ENCODE results near the gene TBC1D22A. TPM values are rescaled to one million over a fixed set of nuclear protein-coding genes. Genes with fewer than 3 reads are reported as not detected.

The TBC1D22A gene
- total and polyA plus RNA-seq, 4 donors = 4.1 to 12.4 (median 8.4) TPM

DNA sequence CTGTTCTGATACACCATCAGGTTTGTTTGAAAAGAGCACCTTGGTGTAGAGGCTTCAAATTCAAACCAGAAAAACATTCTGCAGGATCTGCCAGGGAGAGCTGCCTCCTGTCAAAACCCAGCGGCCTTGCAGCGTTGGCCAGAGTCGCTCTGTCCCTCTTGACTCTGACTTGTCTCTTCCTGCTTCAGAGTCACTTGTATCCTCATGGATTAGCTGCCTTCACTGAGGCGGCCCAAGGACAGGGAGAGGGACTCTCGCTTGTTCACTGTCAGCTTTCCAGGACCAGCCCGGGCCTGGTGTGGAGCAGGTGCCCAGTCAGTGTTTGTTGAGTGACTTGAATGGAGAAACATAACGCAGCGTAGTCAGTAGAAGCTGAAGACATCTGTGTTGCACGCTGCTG is 18.0 kb downstream of the TBC1D22A start:
- no peak overlapping the region for H3K9ac ChIP-seq (ENCODE audit: low read depth in 1 of 2, low read length in 2 of 2)
- TF ChIP-seq TAF1 (conservative IDR thresholded peaks at IDR 0.05) (no peak), RAD21 (IDR thresholded peaks at IDR 0.05) (no peak), JUND (IDR thresholded peaks at IDR 0.05) (no peak), SP1 (IDR thresholded peaks at IDR 0.05) (no peak), HNF4A (conservative IDR thresholded peaks at IDR 0.05) (no peak), NR2F2 (IDR thresholded peaks at IDR 0.05) (no peak), CTCF (IDR thresholded peaks at IDR 0.05; ENCODE audit: low read depth, low read length, missing input control) (no peak), GABPA (IDR thresholded peaks at IDR 0.05 in 1 of 2, conservative IDR thresholded peaks at IDR 0.05 in 1 of 2) (no peak), FOXA1 (IDR thresholded peaks at IDR 0.05) (no peak), REST (IDR thresholded peaks at IDR 0.05) (no peak), RXRA (IDR thresholded peaks at IDR 0.05) (no peak), ZBTB33 (IDR thresholded peaks at IDR 0.05) (no peak), ATF3 (IDR thresholded peaks at IDR 0.05) (no peak), YY1 (IDR thresholded peaks at IDR 0.05) (no peak), EGR1 (IDR thresholded peaks at IDR 0.05; ENCODE audit: low read depth in 2 of 2) (no peak), FOXA2 (IDR thresholded peaks at IDR 0.05) (no peak), HNF4G (IDR thresholded peaks at IDR 0.05) (no peak)
- TF ChIP-seq, protein P1, sequence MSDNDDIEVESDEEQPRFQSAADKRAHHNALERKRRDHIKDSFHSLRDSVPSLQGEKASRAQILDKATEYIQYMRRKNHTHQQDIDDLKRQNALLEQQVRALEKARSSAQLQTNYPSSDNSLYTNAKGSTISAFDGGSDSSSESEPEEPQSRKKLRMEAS (IDR thresholded peaks at IDR 0.05) = no peak
- WGBS = 78% methylated on average over 9 of the region's 9 CpGs
- no peaks in the 10 kb centered on the region for H3K9me3 ChIP-seq (ENCODE audit: control insufficient read depth in 4 of 4, low read length in 3 of 4)
- no peak overlapping the region for H3K4me3 ChIP-seq (ENCODE audit: low read depth in 1 of 3, low read length in 3 of 3)
- no peaks in the 10 kb centered on the region for H3K27me3 ChIP-seq (ENCODE audit: control insufficient read depth in 4 of 4, insufficient read depth in 4 of 4, low read length in 3 of 4)
- H3K36me3 ChIP-seq (ENCODE audit: control insufficient read depth in 4 of 4, insufficient read depth in 3 of 4, low read depth in 1 of 4, low read length in 3 of 4) = peaks cover 0 to 1% (median 0%) of the 10 kb centered on the region in 4 donors
- peaks cover 4 to 20% (median 15%) of the 10 kb centered on the region in 4 donors for H3K4me1 ChIP-seq (ENCODE audit: control insufficient read depth in 4 of 4, insufficient read depth in 4 of 4, low read length in 3 of 4)
- DNase-seq (ENCODE audit: low spot score) = no peak
- H3K27ac ChIP-seq (ENCODE audit: low read depth in 1 of 2, low read length in 2 of 2) = no peak overlapping the region
